ENCODE measurements around the gene ASB9. TPM values are rescaled to one million over a fixed set of nuclear protein-coding genes. Genes with fewer than 3 reads are reported as not detected.
"Not testable (repeated sequence)": the region's sequence is repeated elsewhere in the genome, so short reads cannot be mapped to it uniquely, and the experiment has no call there.

Gene ASB9
- total and polyA plus RNA-seq, 7 donors: 0.12 to 1.3 (median 0.60) TPM; not detected in 1

DNA sequence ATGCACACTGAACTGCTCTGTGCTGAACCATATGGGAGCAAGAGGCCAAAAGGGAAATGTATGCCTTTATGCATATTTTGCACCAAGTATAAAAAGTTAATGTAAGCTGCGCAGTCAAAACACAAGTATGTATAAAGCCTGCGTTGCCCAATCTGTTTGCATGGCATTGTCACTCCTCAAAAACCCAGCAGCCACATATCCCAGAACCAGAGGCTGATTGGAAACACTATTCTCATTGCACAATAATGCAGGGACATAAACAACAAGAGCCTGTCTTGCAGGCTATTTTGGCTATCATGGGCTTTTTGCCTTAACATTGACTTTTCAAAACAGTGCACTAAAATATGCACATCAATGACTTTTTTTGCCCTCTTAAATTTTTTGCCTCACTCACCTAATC lies 5.1 kb upstream of the ASB9 start:
- Histone ChIP-seq H3K27ac (no peak overlapping the region), H3K27me3 (ENCODE audit: insufficient read depth in 3 of 3, low read length in 2 of 3) (no peaks in the 10 kb centered on the region), H3K36me3 (ENCODE audit: insufficient read depth in 1 of 2, low read depth in 1 of 2) (no peaks in the 10 kb centered on the region), H3K4me3 (no peak overlapping the region), H3K4me1 (no peaks in the 10 kb centered on the region), H3K9me3 (no peaks in the 10 kb centered on the region)
- ATAC-seq (no peak), DNase-seq (no peak)
- no peak for TF ChIP-seq CTCF (IDR thresholded peaks at IDR 0.05)
- WGBS, 3 donors: 81 to 87% (median 85%) methylated on average over 2 of the region's 2 CpGs
- intact Hi-C loops (cut with DNase I): no loop called here

GRCh38 chrX:15273275-15273674 lies 3.4 kb upstream of the ASB9 start:
- 85 to 94% (median 93%) methylated on average over 10 of the region's 10 CpGs for WGBS, 3 donors
- DNase-seq; H3K27me3 ChIP-seq (ENCODE audit: insufficient read depth in 3 of 3, low read length in 2 of 3); H3K27ac ChIP-seq; ATAC-seq; H3K36me3 ChIP-seq (ENCODE audit: insufficient read depth in 1 of 2, low read depth in 1 of 2); H3K4me3 ChIP-seq; H3K9me3 ChIP-seq; intact Hi-C loops (cut with DNase I); H3K4me1 ChIP-seq: not testable (repeated sequence)

DNA sequence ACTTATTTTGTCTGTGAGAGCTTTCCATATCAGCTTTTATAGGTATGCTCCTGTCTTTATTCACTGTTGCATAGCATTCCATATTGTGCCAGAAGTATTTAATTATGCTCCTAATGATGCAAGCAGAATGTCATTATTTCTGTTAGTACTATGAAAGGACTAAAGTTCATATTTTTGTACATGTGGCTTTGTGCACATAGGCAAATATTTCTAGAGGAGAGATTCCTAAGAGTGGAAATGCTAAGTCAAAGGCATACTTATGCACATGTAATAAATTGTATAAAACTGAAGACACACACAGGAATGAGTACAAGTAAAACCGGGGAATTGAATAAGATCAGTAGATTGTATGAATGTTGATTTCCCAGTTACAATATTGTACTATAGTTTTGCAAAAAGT lies 1.9 kb upstream of the ASB9 start:
- no peak for DNase-seq
- 89 to 94% (median 92%) methylated on average over 1 of the region's 1 CpG for WGBS, 3 donors
- H3K27me3 ChIP-seq (ENCODE audit: insufficient read depth in 3 of 3, low read length in 2 of 3): no peaks in the 10 kb centered on the region
- intact Hi-C loops (cut with DNase I): no loop called here
- no peaks in the 10 kb centered on the region for H3K36me3 ChIP-seq (ENCODE audit: insufficient read depth in 1 of 2, low read depth in 1 of 2)
- H3K9me3 ChIP-seq: no peaks in the 10 kb centered on the region
- TF ChIP-seq CTCF (IDR thresholded peaks at IDR 0.05): no peak
- no peak overlapping the region for H3K27ac ChIP-seq
- no peaks in the 10 kb centered on the region for H3K4me1 ChIP-seq
- H3K4me3 ChIP-seq: no peak overlapping the region
- no peak for ATAC-seq

GRCh38 chrX:15269120-15269519 lies 763 bp downstream of the ASB9 start:
- ATAC-seq: no peak
- DNase-seq: no peak
- Histone ChIP-seq H3K4me3 (no peak overlapping the region), H3K4me1 (no peaks in the 10 kb centered on the region), H3K36me3 (ENCODE audit: insufficient read depth in 1 of 2, low read depth in 1 of 2) (no peaks in the 10 kb centered on the region), H3K27ac (no peak overlapping the region), H3K27me3 (ENCODE audit: insufficient read depth in 3 of 3, low read length in 2 of 3) (no peaks in the 10 kb centered on the region), H3K9me3 (no peaks in the 10 kb centered on the region)
- intact Hi-C loops (cut with DNase I): no loop called here
- no peak for TF ChIP-seq CTCF (IDR thresholded peaks at IDR 0.05)
- WGBS, 3 donors: 82 to 90% (median 83%) methylated on average over 1 of the region's 1 CpG

GRCh38 chrX:15254852-15255251 lies 15.0 kb downstream of the ASB9 start:
- Histone ChIP-seq H3K36me3 (ENCODE audit: insufficient read depth in 1 of 2, low read depth in 1 of 2) (no peaks in the 10 kb centered on the region), H3K4me1 (no peaks in the 10 kb centered on the region), H3K27me3 (ENCODE audit: insufficient read depth in 3 of 3, low read length in 2 of 3) (no peaks in the 10 kb centered on the region), H3K4me3 (no peak overlapping the region), H3K9me3 (no peaks in the 10 kb centered on the region), H3K27ac (no peak overlapping the region)
- DNase-seq (no peak), ATAC-seq (no peak)
- intact Hi-C loops (cut with DNase I): no loop called here
- no peak for TF ChIP-seq CTCF (IDR thresholded peaks at IDR 0.05)
